GM19351 (cell line): ENCODE measurements around the gene MKS1.

ENCODE experiments used
- ATAC-seq: cut with Tn5 transposase; IDR thresholded peaks from one replicate; pipeline ENCODE4 v1.9.1; 2021; ENCODE audit warnings: mild to moderate bottlenecking, moderate library complexity; ENCODE audit not compliant: unreplicated experiment

Gene MKS1

DNA sequence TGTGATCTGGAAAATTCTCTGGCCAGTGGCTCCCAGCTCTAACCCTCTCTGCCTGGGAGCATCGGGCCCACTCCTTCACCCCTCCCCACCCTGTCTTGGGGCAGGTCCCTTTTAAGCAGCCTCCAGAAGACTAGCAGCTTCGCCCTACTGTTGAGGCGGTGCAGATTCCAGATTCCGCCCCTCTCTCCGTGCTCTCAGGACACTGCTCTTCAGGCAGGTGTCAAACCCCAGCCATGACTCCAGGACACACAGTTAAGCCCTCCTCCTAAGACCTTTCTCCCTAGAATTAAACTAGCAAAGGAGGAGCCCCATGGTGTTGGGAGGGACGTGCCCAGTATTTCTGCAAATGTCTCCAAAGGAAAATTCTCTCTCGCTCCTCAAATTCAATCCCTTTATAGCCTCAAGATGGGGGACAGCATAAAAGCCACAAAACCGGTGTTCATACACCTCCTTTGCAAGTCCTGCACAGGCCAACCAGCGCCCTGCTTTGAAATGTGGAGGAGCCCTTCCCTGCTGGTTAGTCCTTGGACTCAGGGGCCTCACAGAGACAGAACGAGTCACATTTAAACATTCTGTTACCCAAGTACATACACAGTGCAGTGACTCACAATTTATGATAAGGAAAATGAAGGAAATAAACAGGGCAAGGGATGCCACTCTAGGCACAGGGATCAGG is 26.5 kb upstream of the MKS1 start:
- ATAC-seq = no peak

- no peak for ATAC-seq
Measured at GRCh38 chr17:58244963-58245362, 25.9 kb upstream of the MKS1 start.

- no peak for ATAC-seq
Measured at GRCh38 chr17:58242171-58242784, 23.2 kb upstream of the MKS1 start.

- no peak for ATAC-seq
Measured at GRCh38 chr17:58239987-58240386, 20.9 kb upstream of the MKS1 start.

- no peak for ATAC-seq
Measured at GRCh38 chr17:58238147-58238634, 19.1 kb upstream of the MKS1 start, which contains the start of gene LPO. Gene LPO, plus strand, starts transcription at chr17:58238584. Its CDS starts 4,396 bp downstream, at chr17:58242980.

DNA sequence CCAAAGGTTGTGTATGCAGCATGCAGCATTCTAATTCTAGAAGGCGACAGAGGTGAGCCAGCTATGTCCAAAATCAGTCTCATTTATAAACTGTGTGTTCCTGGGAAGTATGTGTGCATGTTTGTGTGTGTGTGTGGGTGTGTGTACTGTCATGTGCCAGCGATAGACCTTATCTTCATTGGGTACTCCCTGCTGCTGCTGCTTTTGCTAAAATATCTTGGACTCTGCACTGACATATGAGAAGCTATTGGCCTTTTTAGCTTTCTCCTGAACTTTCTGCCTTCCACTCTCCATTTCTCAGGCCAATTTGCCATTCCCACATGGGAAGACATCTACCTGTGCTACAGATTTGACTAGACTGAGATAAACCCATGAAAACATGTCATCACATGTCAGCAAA is 17.3 kb upstream of the MKS1 start:
- no peak for ATAC-seq

- no peak for ATAC-seq
Measured at GRCh38 chr17:58235821-58236220, 16.8 kb upstream of the MKS1 start.

GRCh38 chr17:58234512-58234911 is 15.5 kb upstream of the MKS1 start:
- no peak for ATAC-seq

- peak; percentile 65 for ATAC-seq
Measured at GRCh38 chr17:58233543-58233942, 14.5 kb upstream of the MKS1 start.

DNA sequence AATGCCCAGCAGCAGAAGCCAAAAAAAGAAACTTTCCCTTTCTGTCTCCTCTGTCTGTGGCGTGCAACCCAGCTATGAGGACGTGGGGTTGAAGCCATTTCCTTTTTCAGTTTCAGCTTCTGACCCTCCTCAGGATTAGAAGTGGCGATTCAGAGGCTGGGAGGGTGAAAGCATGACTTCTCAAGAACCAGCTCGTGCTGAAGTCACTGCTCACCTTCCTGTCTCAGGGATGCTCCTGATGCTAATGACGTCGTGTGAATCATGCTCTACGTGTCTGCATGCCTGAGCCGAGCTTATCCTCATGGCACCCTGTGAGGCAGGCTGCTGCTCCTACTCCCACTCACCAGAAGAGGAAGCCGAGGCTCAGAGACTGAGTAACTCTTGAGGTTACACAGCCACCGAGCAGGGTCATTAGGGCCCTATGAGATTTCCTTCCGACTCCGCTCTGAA is 13.7 kb upstream of the MKS1 start:
- ATAC-seq = peak; percentile 85

- no peak for ATAC-seq
Measured at GRCh38 chr17:58231641-58232040, 12.6 kb upstream of the MKS1 start.

DNA sequence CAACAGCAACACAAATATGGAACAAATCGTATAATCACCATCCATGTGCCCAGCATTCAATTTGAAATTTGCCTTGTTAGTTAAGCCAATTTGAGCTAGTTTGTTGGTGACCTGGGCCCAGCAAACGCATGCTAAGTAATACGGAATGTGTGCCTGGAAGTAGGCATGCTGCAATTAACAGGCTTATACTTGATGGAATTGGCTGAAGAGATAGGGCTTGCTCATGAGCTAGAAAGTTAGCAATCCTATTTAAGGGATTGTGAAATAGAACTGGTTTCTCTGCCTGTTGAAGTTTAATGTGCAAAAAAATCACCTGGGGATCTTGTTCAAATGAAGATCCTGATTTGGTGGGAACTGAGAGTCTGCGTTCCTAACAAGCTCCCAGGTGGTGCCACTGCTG is 10.8 kb upstream of the MKS1 start:
- ATAC-seq = no peak

- ATAC-seq = no peak
Measured at GRCh38 chr17:58229384-58229783, 10.3 kb upstream of the MKS1 start.

DNA sequence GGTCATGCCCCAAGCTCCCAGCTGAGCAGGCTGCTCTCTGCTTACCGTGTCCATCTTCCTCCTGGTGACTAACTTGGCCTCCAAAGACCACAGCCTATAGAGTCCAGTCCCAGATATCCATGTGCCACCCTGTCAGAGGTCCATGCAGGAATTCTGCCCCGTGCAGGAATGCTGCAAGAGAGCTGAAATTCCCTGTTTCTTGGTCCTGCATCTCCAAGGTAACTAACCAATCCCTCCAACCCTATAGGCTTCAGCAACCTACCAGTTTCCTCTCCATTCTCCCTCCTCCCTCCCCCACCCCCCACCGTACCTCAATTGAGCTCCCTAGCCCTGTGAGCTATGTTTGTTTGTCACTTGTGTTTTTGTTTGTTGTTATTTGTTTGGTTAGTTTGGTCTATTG is 9.6 kb upstream of the MKS1 start:
- no peak for ATAC-seq

DNA sequence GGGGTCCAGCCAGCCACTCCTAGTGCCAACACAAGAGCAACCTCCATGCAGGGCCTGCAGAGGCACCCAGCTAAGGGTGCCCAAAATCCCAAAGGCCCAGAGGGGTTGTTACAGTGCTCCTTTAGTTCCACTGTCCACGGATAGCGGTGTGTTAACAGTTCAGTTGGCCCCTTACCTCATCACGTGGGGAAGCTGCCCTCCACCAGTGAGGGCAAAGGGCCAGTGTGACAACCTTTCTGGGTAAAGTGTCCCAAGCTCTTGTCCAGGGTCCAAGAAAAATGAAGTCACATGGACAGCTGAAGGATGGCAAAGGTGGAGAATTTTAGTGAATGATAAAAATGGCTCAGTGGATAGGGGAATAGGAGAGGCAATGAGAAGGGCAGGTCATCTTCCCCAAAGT is 8.7 kb upstream of the MKS1 start:
- no peak for ATAC-seq

GRCh38 chr17:58224315-58224714 is 5.3 kb upstream of the MKS1 start:
- no peak for ATAC-seq

DNA sequence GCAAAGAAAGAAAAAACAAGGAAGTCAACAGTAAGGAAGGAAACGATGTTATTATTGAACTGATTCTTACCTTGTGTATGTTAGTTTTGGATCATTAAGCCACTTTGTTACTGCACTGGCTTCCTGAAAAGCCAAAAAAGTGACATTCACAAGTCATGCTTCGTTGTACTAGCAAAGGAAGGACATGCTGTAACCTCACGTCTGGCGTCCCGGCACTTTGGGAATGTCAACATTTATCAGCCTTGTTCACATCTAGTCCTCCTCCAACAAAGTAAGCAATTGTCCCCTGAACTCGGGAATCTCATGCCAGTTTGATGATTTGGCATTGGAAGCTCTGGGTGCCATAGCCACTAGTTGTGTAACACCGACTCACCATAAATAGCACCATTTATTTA is 731 bp upstream of the MKS1 start:
- ATAC-seq = no peak

DNA sequence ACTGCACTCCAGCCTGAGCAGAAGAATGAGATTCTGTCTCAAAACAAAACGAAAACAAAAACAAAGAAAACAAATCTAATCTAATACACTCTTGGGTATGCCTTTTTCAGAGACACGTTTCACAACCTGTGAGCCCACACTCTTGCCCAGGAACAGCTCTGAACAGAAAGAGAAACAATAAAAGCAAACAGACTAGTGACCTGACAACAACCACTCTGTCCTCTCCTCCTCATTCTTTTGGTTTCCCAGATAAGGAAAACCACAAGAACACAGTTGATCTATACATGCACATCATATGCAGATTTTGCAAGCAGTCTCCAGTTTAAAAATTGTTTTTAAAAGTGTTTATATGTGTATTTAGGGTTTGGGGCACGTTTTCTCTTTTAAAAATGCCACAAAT is 1.3 kb downstream of the MKS1 start:
- ATAC-seq = no peak

DNA sequence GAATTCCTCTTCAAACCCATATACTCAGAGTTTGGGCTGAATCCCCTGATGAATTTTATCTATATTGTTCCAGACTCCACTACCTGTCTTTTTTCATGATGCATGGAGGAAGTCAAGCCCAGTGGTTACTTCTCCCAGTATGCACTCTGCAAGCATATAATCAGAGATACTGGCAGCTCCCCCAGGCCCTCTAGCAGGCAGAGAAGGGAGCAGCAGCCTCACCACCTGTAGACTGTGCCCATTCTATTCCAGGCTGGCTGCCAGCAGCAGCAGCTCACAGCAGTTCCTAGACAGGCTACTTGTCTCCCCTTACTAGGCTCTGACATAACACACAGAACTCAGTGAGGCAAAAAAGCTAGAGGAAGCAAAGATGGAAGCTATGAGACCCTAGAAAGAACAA is 3.4 kb downstream of the MKS1 start:
- no peak for ATAC-seq

DNA sequence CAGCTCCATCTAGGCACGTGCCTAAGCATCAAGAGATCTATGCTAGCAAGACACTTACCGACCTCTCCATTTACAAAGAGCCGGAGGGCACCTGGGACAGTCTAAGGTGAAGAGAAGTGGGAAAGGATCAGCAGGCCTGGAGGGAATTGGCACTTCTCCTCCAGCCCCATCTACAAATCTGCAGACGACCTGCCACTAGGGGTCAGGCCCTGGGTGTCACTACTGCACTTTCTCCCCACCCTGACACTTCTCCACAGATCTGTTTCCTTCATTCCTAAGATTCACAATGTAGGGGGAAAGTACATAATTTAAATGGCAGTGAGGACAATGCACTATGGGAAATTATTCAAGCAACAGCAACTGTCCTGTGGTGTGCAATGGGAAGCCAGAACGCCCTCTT is 8.1 kb downstream of the MKS1 start:
- ATAC-seq = no peak

- no peak for ATAC-seq
Measured at GRCh38 chr17:58208344-58208743, 10.7 kb downstream of the MKS1 start.

- no peak for ATAC-seq
Measured at GRCh38 chr17:58207451-58207850, 11.6 kb downstream of the MKS1 start.

- no peak for ATAC-seq
Measured at GRCh38 chr17:58205936-58206335, 13.1 kb downstream of the MKS1 start.
